Neural cell (in vitro differentiated cells): ENCODE data around the gene PLXNA4. TPM values are rescaled to one million over a fixed set of nuclear protein-coding genes. Genes with fewer than 3 reads are reported as not detected.

Experiments used
- H2AFZ ChIP-seq: fragments of 200-600, 300-800 bp; sonication (generic), shearing (Covaris generic); 2 replicates; pipeline ENCODE4 v1.6.0; 2014; ENCODE audit warnings: low read depth, mild to moderate bottlenecking, antibody characterized with exemption, low read length, moderate library complexity
- H3F3A ChIP-seq: fragments of 200-600 bp; shearing (Covaris generic); 2 replicates; pipeline ENCODE4 v1.6.1; 2016; ENCODE audit warnings: mild to moderate bottlenecking, moderate library complexity, mixed read lengths, antibody characterized with exemption, low read length; ENCODE audit not compliant: insufficient read depth, poor library complexity, severe bottlenecking
- H3K27ac ChIP-seq: fragments of 200-600, 300-800 bp; sonication (generic), shearing (Covaris generic); 2 replicates; pipeline ENCODE4 v1.5.1; 2014; ENCODE audit warnings: mild to moderate bottlenecking, low read length, moderate library complexity
- H3K27me3 ChIP-seq: fragments of 300-800, 200-600 bp; sonication (generic), shearing (Covaris generic); 2 replicates; pipeline ENCODE4 v1.6.0; 2014; ENCODE audit warnings: mild to moderate bottlenecking, low read depth, low read length, moderate library complexity; ENCODE audit not compliant: insufficient read depth
- H3K36me3 ChIP-seq: fragments of 300-800, 200-600 bp; sonication (generic), shearing (Covaris generic); 2 replicates; pipeline ENCODE4 v1.5.1; 2014; ENCODE audit warnings: mild to moderate bottlenecking, antibody characterized with exemption, low read length, moderate library complexity; ENCODE audit not compliant: insufficient read depth
- H3K4me2 ChIP-seq: fragments of 300-800, 200-600 bp; sonication (generic), shearing (Covaris generic); 2 replicates; pipeline ENCODE4 v1.6.0; 2014; ENCODE audit warnings: mild to moderate bottlenecking, low read length
- H3K4me3 ChIP-seq: fragments of 300-800, 200-600 bp; sonication (generic), shearing (Covaris generic); 2 replicates; pipeline ENCODE4 v1.5.1; 2014; ENCODE audit warnings: mild to moderate bottlenecking, low read length, moderate library complexity
- H3K79me2 ChIP-seq: fragments of 200-600 bp; shearing (Covaris generic); replicated peaks from 2 replicates; pipeline ENCODE4 v1.6.0; 2014; ENCODE audit warnings: mild to moderate bottlenecking, low read length, moderate library complexity; ENCODE audit not compliant: insufficient read depth
- H3K9ac ChIP-seq: fragments of 300-800, 200-600 bp; sonication (generic), shearing (Covaris generic); 2 replicates; pipeline ENCODE4 v1.6.1; 2016; ENCODE audit warnings: mild to moderate bottlenecking, low read length, mixed read lengths
- H3K9me2 ChIP-seq: fragments of 200-600 bp; shearing (Covaris generic); 2 replicates; pipeline ENCODE4 v1.6.1; 2016; ENCODE audit warnings: mild to moderate bottlenecking, low read length, mixed read lengths; ENCODE audit not compliant: insufficient read depth
- H3K9me3 ChIP-seq: fragments of 200-600, 300-800 bp; sonication (generic), shearing (Covaris generic); 2 replicates; pipeline ENCODE4 v1.6.1; 2016; ENCODE audit warnings: mild to moderate bottlenecking, mixed run types, low read length, moderate library complexity, mixed read lengths
- H4K20me1 ChIP-seq: fragments of 200-600 bp; shearing (Covaris generic); 2 replicates; pipeline ENCODE4 v1.6.1; 2016; ENCODE audit warnings: mild to moderate bottlenecking, mixed run types; ENCODE audit not compliant: insufficient read depth
- CTCF ChIP-seq: fragments of 450-650 bp; IDR thresholded peaks from 2 replicates; pipeline ENCODE4 v1.5.1; 2014; ENCODE audit warnings: antibody characterized with exemption, mild to moderate bottlenecking, moderate library complexity; ENCODE audit not compliant: poor library complexity, severe bottlenecking
- EP300 ChIP-seq: fragments of 450-650 bp; conservative IDR thresholded peaks from 2 replicates; pipeline ENCODE4 v1.6.1; 2014; ENCODE audit warnings: antibody characterized with exemption, mild to moderate bottlenecking, moderate library complexity; ENCODE audit not compliant: poor library complexity, severe bottlenecking
- EZH2 ChIP-seq: fragments of 200-600, 300-800 bp; shearing (Covaris generic), sonication (generic); IDR thresholded peaks from 2 replicates; pipeline ENCODE4 v1.6.1; 2014; ENCODE audit warnings: antibody characterized with exemption, low read length, borderline replicate concordance, mild to moderate bottlenecking; ENCODE audit not compliant: insufficient read depth, poor library complexity, severe bottlenecking
- MXI1 ChIP-seq: fragments of 450-650 bp; conservative IDR thresholded peaks from 2 replicates; pipeline ENCODE4 v1.6.1; 2014; ENCODE audit warnings: antibody characterized with exemption, mild to moderate bottlenecking; ENCODE audit not compliant: poor library complexity, severe bottlenecking
- POLR2AphosphoS5 ChIP-seq: IDR thresholded peaks from 2 replicates; pipeline ENCODE4 v1.6.1; 2012
- RAD21 ChIP-seq: fragments of 450-650 bp; conservative IDR thresholded peaks from 2 replicates; pipeline ENCODE4 v1.6.1; 2014; ENCODE audit warnings: antibody characterized with exemption, mild to moderate bottlenecking, moderate library complexity
- REST ChIP-seq: IDR thresholded peaks from 2 replicates; pipeline ENCODE4 v1.6.1; 2012; ENCODE audit warnings: borderline replicate concordance
- SMC3 ChIP-seq: fragments of 450-650 bp; conservative IDR thresholded peaks from 2 replicates; pipeline ENCODE4 v1.6.1; 2014; ENCODE audit warnings: antibody characterized with exemption, mild to moderate bottlenecking, moderate library complexity; ENCODE audit not compliant: poor library complexity
- TAF1 ChIP-seq: IDR thresholded peaks from 2 replicates; pipeline ENCODE4 v1.6.1; 2012; ENCODE audit warnings: low read depth
- polyA plus RNA-seq: library from polyadenylated mRNA; depleted of rRNA; stranded (reverse); fragments of >200 nt; gene quantifications from 2 replicates; pipeline ENCODE4 v1.2.3, GENCODE V29; 2014

The PLXNA4 gene
- polyA plus RNA-seq, 1 donor from 2014 or later, result 7.2 TPM

- H3K27me3 ChIP-seq, result no peaks in the 10 kb centered on the region
- H3F3A ChIP-seq, result no peaks in the 10 kb centered on the region
- no peak overlapping the region for H3K9ac ChIP-seq
- no peaks in the 10 kb centered on the region for H3K36me3 ChIP-seq
- H3K27ac ChIP-seq, result no peak overlapping the region
- H2AFZ ChIP-seq, result no peak overlapping the region
- H3K4me3 ChIP-seq, result no peak overlapping the region
- no peaks in the 10 kb centered on the region for H3K79me2 ChIP-seq
- H3K9me3 ChIP-seq, result no peaks in the 10 kb centered on the region
- TF ChIP-seq TAF1, result no peak
- TF ChIP-seq POLR2AphosphoS5, result no peak
- TF ChIP-seq CTCF, result no peak
- no peak for TF ChIP-seq EP300
- no peak for TF ChIP-seq SMC3
- no peak for TF ChIP-seq EZH2
- TF ChIP-seq MXI1, result no peak
- no peak for TF ChIP-seq REST
- no peak for TF ChIP-seq RAD21
- no peaks in the 10 kb centered on the region for H4K20me1 ChIP-seq
- no peak overlapping the region for H3K4me2 ChIP-seq
- H3K9me2 ChIP-seq, result no peaks in the 10 kb centered on the region
These were observed 376.1 kb downstream of the PLXNA4 start for GRCh38 chr7:132200141-132200540.

- H3K79me2 ChIP-seq, result no peaks in the 10 kb centered on the region
- H3F3A ChIP-seq, result no peaks in the 10 kb centered on the region
- no peak overlapping the region for H3K4me2 ChIP-seq
- no peaks in the 10 kb centered on the region for H3K27me3 ChIP-seq
- no peak overlapping the region for H3K9ac ChIP-seq
- TF ChIP-seq TAF1, result no peak
- no peak for TF ChIP-seq CTCF
- no peak for TF ChIP-seq SMC3
- TF ChIP-seq POLR2AphosphoS5, result no peak
- no peak for TF ChIP-seq REST
- no peak for TF ChIP-seq MXI1
- no peaks in the 10 kb centered on the region for H3K36me3 ChIP-seq
- H3K9me3 ChIP-seq, result no peaks in the 10 kb centered on the region
- H3K27ac ChIP-seq, result no peak overlapping the region
- H3K9me2 ChIP-seq, result no peaks in the 10 kb centered on the region
- H4K20me1 ChIP-seq, result no peaks in the 10 kb centered on the region
- H3K4me3 ChIP-seq, result no peak overlapping the region
- no peak overlapping the region for H2AFZ ChIP-seq
These were observed 376.6 kb downstream of the PLXNA4 start for GRCh38 chr7:132199626-132200025.
